CD4-positive, alpha-beta T cell treated with Interleukin-2 at 100 ng/mL for 4 hours (primary cell): ENCODE measurements around the gene ADCY3.

ENCODE experiments used
- DNase-seq: peaks from one replicate; pipeline ENCODE4 v3.0.0-alpha.2; 2020; ENCODE audit warnings: low spot score

ADCY3 gene

DNA sequence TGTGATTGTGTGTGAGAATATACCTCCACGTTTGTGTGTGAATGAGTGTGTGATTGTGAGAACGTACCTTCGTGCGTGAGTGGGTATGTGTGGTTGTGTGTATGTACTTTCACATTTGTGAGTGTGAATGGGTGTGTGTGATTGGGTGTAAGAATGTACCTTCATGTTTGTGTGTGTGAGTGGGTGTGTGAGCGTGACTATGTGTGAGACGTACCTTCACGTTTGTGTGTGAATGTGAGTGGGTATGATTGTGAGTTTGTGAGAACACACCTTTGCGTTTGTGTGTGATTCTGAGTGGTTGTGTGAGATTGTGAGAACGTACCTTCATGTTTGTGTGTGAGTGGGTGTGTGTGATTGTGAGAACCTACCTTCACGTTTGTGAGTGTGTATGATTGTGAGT, 5.8 kb upstream of the ADCY3 start:
- DNase-seq, result no peak

DNA sequence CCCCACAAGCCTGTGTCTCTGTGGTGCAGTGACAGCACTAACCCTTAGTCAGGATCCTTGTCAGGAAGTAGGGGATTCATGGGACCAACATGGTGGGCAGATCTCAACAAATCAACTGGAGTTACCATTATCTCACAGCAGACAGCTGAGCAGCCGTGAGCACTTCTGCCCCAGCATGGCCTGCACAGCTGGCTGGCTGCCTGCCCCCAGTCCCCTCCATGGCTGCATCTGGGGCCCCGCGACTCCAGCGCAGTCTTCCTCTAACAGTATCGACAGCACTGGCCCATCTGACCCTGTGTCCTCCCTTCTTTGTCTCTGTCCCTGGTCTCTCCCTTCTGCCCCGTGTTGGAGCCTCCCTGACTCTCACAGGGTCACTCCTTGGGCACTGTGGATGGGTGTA, 4.7 kb upstream of the ADCY3 start:
- no peak for DNase-seq

DNA sequence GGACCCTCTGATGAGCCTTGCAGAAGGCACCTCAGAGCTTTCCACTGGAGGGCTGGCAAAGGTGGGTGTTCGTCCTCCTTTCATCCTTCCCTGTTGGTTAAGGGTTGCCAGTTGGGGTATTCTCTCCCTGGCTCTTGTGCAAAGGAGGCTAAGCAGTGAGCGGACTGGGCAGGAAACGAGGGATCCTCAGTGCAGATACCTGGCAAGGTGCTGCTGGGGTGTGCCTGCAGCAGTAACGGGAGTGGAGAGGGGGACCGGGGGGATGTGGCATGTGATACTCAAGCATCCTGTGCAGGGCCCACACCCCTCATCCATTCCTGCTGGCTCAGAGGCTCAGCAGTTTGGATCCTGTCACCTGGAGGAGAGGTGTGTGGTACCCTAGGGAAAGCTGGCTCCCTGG, 4.2 kb upstream of the ADCY3 start:
- DNase-seq, result no peak

DNA sequence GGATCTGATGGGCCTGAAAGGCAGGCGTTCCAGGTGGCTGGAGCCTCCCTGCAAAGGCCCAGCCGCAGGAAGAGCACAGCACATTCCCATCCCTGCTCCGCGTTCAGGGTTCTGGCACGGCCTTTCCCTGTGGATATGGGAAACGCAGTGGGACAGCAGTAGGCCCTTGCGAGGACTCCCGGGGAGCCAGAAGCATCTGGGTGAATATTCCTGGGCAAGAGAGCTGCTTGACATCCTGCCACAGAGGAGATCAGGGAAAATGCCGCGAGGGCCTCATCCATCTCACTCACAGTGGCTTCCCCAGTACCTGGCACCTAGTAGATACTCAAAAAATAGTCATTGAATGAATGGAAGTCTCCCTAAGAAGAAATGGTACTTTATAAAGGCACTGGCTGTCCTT, 3.1 kb upstream of the ADCY3 start:
- no peak for DNase-seq

DNA sequence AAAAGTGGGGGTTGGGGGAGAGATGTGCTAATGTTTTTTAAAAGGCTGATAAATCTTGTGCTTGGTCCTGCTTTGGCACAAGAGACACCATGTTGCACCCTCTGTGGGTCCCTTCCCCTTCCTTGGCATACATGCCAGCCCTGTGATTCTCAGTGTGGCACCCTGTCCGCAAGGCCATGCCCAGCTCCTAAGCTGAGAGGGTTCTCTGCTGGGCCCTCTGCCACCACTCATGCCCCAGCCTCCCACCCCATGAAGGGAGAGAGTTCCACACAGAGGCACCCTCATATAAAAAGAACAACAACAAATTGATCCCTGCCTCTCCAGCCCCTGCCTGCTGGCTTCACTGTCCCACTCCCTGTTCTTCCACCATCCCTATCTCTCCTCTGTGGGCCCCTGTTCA, 2.5 kb upstream of the ADCY3 start:
- no peak for DNase-seq

DNA sequence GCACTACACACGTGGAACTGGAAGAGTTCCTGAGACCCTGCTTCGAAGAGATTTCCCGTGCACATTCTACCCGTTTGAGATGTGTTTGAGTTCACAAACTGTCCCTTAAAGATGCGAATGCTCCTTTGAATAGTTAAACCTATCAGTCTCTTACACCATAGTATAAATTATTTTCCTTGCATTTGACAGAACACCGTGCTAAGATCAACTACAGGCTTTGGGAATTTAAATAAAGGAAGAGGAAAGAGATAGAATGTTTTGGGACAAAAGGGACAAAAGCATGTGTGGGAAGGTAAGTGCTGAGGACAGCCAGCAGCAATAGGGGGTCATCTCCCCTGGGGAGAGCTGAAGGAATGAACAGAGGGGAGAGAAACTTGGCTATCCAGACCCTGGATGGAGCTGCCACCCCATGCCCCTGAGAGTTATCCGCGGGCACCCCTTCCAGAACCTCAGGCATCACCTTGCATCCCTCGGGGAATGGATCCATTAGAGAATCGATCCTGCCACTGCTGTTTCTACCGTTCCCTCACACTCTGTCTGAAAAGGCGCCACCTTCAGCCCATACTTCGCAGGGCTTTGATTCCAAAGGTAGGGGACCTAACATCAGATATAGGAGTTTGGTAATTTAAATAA, 888 bp upstream of the ADCY3 start:
- DNase-seq, result peak; percentile 29

DNA sequence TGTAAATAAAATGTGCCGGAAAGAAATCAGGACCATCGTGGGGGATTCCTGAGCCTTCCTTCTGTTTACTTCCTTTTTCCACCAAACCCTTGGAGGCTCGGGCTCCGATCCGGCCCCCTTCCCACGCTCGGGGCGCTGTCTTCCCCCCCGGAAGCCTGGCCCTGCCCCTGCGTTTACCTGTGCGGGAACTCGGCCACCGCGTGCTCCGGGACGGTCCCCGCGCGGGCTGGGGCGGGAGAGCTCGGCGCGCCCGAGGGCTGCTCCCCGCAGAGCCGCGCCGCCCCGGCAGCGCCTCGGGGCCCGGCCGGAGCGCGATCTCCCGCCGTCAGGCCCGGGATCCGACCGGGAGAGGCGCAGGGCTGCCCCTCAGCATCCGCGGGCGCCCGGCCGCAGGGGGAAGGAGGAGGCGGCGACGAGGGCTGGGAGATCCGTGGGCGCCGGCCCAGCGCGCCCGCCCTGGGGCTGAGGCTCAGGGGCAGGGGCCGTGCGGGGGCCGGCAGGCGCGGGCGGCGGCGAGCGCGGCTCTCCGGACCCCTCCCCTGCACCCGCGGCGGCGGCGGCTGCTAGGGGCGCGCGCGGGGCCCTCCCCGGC, 435 bp downstream of the ADCY3 start:
- DNase-seq, result peak; percentile 2

DNA sequence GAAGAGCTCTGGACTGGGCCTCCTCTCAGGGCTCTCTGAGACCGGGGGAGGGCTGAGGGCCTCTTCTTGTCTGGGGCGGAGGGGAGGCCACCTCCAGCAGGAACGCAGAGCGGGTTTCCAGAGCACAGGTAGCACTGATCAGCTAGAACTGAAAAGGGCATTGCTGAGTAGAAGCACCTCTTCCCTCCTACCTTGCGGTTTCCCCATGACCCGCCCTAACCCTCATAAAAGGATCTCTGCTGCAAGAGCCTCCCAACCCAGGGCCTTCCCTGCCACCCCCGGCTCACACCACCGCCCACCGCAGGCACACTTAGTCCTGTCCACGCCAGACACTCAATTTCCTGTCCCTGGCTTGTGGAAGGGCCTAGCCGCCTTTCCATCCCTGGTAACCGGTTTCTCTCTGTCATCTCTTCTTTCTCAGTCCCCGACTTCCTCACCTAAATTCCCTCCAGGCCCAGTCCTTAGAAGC, 966 bp downstream of the ADCY3 start:
- peak; percentile 63 for DNase-seq

DNA sequence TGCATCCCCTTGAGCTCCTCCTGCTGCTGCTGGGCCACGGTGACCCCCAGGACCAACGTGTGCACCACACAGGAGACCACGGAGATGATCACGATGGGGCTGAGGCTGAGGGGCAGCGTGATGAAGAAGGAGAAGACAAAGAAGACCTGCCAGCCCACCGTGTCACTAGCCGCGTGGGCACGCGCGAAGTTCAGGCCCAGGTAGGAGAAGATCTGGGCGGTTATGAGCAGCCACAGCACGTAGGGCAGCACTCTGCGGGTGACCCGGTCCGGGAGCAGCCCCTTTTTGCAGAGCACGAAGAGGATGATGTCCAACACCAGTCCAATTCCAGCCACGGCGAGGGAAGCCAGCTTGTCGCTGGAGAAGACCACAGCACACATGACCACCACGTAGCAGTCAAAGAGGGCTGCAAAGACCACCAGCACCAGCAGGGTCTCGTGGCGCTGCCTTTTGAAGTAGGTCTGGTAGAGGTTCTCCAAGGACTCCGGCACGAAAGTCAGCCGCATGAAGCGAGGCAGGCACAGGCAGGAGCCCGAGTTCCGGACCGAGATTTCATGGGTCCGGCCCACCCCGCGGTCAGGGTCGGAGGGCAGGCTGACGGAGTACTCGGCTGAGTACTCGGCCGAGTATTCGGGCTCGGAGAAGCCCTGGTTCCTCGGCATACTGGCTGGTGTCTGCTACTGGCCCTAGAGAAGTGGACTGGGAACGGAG, 1.6 kb downstream of the ADCY3 start:
- DNase-seq, result no peak

DNA sequence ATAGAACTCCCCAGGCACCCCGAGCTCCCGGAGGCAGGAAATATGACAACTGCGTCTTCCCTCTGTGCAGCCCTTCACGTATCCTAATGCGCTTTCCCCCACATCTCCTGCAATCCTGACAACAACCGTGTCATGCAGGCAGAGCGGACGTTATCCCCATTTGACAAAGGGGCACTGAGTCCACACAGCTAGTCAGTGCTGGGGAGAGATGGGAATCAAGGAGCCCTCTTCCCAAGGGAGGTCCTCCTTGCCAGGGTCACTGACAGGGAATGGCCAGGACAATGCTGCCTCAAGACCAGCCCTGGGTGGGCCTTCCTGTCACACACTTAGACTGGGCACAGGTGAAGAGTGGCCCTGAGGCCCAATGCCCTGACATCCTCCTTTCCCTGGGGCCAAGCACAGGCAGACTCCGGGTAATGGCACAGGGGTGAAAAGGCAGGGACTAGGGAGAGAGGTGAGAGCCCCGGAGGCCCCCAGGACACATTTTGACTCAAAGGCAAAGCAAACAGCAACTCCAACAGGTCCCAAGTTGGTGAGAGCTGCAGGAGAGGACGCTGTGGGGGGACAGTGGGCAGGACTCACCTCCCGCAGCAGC, 2.2 kb downstream of the ADCY3 start:
- DNase-seq, result no peak

DNA sequence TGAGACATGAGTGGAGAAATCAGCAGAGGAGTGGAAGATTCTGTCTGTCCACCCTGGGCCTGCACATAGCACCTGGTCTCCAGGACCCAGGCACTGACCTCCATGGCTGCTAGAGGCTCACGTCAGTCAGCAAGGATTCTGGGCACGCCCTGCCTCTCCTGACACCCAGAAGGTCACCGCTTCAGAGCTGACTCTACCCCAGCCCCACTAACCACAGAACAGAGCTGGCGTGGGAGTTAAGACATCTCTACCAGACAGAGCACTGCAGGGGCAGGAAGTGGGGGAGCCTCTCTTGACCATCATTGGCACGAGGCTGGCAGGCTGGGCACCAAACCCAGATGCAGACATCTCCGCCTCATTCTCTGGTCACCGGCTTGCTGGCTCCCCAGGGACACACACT, 3.0 kb downstream of the ADCY3 start:
- DNase-seq, result no peak

DNA sequence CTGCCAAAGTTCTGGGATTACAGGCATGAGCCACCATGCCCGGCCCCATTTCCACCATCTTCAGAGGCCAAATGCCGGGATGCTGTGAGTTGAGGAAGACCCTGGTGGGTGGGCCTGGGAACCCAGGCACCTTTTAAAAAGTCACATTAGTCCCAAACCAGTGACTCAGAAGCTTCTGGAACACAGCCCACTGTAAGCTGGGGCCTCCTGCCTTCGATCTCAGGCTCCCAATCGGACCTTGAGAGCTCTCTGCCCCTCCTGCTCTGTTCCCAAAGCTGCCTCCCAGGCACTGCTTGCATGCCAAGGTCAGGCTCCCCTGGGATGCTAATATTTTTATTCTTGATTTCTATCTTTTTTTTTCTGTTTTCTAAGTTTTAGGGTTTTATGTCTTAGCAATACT, 4.2 kb downstream of the ADCY3 start:
- DNase-seq, result no peak

DNA sequence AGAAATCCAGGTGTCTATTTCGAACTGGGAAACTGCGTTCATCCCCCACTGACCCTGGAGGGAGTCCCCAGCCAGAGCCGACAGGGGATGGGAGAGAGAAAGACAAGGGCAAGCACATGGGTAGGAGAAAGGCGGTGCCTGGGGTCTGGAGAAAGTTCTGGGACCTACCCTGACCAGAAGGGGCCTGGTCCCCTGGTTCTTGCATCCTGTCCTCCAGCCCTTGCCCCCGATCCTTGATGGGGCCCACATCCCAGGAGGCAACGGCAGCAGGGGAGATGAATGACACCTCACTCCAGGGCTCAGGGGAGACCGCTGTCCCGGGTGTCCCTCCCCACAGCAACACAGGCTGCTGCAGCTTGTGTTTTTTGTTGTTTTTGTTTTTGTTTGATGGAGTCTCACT, 4.9 kb downstream of the ADCY3 start:
- no peak for DNase-seq

DNA sequence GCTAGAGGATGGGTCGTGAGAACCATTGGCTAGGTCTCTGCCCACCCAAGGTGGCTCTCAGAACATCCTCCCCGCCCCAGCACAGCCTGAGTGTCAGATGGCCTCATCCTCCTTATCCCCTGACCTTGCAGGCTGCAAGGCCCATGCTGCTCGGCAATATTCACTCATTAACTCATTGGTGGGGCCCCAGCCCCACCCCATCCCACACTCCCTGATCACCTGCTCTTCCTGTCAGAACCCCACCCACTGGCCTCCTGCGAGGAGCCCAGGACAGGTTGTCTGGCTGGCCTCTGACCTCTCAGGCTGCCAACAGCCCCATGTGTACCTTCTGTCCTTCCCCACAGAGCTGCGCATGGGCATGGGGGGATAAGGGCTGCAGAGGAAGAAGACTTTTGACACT, 5.3 kb downstream of the ADCY3 start:
- no peak for DNase-seq

DNA sequence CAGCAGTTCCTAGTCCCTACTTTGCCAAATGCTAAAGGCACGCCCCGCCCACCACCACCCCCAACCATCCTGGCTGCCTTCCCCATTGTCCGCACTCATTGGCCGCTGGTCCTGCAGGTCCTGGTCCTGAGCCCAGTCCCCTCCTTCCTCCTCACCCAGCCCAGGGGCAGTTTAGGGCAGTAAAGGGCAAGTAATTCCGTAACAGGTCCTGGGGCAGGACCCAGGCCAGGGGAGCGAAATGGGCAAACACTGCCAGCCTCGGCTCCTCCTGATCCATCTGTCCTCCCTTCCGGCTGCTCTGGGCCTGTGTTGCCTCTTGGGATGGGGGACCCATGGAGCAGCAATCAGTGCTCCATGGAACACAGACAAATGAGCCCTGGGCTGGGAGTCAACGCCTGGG, 6.1 kb downstream of the ADCY3 start:
- DNase-seq, result no peak

DNA sequence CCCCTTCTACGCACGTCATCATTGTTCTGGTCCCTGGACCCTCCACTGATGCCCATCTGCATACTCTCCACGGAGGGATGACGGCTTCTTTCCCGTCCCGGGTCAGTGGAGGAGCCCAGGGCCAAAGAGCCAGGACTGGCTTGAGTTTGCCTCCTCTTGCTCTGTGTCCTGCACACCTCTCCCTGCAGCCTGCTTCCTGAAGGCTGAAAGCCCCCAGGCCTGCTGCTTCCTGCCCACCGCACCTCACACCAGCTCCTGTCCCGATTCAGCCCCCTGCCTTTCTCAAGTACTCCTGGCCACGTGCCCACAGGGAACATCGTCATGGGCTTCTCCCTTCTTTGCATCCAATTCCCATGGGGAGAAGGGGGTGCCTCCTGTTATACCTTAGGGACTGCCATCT, 7.1 kb downstream of the ADCY3 start:
- no peak for DNase-seq

DNA sequence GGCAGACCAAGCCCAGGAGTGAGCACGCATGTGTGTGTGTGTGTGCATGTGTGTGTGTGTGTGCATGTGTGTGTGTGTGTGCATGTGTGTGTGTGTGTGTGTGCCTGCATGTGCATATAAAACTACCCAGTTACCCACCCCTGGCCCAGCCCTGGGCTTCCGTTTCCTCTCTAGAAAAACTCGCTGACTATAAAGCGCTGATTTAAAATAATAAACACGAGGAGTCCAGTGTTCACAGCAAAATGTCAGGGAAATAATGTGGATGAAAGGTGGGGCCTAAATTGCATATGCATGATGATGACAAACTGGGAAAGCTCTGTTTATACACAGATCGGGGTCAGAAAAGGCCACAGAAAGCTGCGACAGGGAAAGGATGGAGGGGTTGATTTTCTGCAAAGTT, 7.5 kb downstream of the ADCY3 start:
- no peak for DNase-seq

DNA sequence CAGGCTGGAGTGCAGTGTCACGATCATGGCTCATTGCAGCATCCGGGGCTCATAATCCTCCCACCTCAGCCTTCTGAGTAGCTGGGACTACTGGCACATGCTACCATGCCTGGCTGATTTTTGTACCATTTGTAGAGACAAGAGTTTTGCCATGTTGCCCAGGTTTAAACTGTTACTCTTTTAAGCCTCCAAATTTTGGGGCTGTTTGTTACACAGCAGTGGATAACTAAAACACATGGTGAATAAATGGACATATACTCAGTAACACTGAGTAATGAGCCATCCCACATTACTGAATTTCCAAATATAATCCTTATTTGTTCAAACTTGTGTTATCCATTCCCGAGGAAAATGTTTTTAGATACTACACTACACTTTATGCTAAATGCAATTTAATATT, 9.8 kb downstream of the ADCY3 start:
- no peak for DNase-seq

DNA sequence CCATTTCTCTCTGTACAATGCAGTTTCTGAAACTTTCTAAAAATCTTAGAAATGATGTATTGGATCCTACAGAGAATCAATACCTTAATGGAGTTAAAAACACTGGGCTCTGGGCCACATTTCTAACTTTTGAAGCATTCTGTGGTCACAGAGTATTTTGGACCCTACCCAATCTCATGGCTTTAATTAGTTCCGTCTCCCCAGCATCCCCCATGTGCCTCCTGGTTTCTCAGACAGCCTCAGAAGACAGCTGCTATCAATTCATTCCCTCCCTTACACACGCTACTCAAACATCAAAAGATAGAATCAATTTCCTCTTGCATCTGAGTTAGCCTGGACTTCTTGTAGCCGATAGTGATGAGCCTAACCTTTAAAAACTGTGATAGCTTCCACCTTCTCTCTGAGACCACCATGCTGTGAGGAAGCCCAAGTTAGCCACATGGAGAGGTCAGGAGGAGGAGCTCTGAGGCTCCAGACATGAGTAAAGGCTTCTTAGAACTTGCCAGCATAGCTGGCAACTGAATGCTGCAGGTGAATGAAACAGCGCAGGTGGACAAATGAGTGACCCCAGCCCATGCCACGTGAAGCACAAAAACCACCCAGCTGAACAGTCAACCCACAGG, 10.4 kb downstream of the ADCY3 start:
- DNase-seq, result no peak

DNA sequence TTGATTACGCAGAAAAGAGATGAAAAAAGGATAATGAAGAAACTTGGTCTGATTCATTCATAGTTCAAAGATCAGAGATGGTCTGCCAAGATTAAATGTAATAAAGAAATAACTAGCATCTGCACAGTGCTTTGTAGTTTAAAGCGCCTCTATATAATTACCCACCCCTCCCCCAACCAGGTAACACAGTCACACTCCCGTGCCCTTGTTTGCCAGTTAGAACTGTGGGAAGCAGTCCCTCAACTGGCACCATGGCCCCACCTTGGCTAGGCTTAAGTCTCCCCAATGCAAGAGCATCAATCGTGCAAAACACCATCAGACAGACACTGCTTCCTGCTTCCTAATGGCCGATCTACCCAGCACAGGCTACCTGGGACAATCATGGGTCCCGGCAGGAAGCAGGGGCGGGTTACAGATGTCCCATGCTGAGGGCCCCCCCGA, 11.6 kb downstream of the ADCY3 start:
- no peak for DNase-seq

DNA sequence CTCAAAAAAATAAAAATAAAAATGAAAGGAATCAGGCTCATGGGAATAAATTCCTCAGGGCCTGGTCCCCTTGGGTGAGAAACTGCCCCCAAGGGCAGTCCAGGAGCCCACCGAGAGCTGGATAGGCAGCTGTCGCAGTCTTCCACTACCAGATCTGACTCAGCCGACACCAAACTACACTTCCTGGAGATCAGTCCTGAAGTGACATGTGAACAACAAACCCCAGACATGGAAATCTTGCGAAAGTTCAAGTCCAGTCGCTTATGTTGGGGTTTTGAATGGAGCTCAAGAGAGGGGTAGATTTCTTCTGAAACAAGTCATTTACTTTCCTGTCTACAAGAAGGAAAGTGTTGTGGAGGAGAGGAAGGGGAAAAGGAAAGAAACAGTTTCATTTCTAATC, 12.9 kb downstream of the ADCY3 start:
- no peak for DNase-seq

DNA sequence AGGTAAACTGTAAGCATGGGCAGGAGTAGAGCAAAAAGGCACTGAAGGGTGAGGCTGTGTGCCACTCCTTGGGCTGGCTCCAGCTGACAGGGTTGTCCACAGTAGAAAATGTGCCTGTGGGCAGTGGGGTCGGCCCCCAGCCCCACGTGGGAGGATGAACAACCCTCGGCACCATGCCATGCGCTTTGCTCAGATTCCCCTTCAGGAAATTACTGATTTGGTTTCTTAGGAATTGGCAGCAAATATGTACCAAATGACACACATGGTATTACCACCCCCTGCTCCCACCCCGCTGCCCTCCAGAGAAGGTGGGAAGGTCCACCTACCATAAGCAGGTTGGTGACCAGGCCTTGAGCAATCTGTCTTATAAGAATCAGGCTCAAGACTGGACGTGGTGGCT, 13.6 kb downstream of the ADCY3 start:
- no peak for DNase-seq
